GM21367 (cell line): ENCODE results near the gene IFT22.
"Not testable (repeated sequence)": the region's sequence is repeated elsewhere in the genome, so short reads cannot be mapped to it uniquely, and the experiment has no call there.

Experiments
- ATAC-seq: cut with Tn5 transposase; IDR thresholded peaks from one replicate; pipeline ENCODE4 v1.9.1; 2021; ENCODE audit not compliant: unreplicated experiment

Gene IFT22

DNA sequence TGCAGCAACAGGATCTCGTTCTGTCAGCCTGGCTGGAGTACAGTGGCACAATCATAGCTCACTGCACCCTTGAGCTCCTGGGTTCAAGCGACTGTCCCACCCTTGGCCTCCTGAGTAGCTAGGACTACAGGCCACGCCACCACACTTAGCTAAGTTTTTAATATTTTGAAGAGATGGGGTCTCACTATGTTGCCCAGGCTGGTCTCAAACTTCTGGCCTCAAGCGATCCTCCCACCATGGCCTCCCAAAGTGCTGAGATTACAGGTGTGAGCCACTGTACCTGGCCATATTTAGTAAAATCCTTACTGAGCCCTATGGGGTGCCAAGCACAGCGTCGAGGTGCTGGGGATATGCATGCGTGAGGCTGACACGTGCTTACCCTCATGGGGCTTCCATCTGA is 40.7 kb downstream of the IFT22 start:
- ATAC-seq = not testable (repeated sequence)

DNA sequence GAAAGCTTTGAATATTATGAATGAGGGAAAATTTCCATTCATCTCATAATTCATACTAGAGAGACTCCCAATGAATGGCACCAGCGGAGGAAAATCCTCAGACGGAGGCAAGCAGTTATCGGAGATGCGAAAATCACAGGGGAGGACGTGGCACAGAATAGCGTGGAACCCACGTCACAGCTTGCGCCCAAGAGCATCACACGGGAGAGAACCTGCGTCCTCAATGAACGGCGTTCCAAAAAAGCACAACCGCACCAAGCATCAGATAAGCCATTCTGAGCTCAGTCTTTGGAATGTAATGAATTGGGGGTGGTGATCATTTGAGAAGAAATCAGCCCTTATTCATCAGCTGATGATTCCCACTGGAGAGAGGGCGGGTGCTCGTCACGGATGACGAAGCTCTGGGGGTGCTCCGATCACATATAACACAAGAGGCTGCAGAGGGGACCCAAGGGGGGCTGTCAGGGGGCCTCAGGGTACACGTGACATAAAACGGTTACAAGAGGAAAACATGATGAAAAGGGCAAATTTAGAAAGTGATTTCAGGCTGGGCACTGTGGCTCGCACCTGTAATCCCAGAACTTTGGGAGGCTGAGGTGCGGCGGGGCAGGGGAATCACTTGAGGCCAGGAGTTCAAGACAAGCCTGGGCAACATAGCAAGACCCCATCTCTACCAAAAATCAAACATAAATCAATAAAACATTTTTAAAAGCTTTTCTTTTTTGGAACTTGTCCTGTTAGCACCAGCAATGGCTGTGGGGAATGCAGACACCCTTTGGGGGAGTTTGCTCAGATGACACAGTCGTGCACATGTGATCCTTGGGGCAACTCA is 42.9 kb downstream of the IFT22 start:
- no peak for ATAC-seq

DNA sequence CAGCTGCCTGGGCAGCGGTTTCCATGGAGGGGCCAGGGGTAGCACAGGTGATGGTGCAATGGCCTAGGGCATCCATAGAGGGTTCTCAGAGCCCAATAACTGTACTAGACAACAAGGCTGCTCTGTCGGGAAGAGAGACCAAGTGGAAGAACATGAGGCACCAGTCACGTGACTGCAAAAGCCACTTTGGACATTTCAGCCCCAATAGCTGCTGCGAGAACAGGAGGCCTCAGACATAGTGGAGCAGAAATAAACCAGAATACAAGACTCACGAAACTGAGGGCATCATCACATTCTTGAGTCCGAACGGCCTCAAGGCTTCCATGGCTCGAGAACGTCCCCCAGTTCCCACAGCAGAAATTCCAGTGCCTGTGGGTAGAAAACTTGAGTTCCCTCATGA is 44.5 kb downstream of the IFT22 start:
- no peak for ATAC-seq

DNA sequence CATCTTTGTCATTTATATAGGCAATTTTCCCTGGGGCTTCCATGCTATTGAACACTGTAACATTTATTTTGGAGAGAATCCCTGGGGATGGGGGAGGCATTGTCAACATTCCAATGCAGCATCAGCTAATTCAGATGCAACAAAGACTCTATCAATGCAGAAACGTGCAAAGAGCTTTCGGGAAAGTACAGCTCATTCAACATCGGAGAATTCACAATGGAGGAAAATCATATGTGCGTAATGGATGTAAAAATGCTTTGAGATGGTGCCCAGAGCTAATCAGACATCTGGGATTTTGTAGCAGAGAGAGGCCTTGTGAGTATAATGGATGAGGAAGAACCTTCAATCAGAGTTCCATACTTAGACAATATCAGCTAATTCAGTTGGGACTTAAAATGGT is 48.4 kb downstream of the IFT22 start:
- ATAC-seq = no peak

DNA sequence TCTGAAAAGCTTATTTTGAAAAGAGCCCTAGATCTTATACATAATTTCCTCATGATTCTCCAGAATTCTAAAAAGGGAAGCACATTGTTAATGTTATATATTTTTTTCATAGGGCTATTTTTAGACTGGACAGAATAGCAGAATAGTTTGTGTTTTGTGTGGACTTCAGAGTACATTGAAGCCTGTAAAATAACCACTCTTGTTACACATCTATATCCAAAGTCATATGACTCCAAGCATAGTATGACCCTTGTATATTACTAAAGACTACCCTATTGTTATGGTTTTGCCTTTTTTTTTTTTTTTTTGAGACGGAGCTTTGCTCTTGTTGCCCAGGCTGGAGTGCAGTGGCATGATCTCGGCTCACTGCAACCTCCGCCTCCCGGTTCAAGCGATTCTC is 50.6 kb downstream of the IFT22 start:
- no peak for ATAC-seq

DNA sequence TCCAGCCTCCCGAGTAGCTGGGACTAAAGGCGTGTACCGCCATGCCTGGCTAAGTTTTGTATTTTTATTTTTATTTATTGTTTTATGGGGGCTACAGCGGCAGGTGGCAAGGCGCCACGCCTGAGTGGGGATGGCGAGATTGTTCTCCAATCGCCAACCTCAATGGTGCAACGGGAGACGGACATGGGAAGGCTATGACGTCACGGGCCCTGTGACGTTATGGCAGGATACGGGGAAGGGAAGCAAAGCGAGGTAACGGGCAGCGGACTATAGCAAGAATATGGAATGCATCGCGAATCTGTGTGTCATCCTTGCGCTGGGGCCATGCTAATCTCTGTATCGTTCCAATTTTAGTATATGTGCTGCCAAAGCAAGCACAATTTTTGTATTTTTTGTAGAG is 51.9 kb downstream of the IFT22 start:
- no peak for ATAC-seq

DNA sequence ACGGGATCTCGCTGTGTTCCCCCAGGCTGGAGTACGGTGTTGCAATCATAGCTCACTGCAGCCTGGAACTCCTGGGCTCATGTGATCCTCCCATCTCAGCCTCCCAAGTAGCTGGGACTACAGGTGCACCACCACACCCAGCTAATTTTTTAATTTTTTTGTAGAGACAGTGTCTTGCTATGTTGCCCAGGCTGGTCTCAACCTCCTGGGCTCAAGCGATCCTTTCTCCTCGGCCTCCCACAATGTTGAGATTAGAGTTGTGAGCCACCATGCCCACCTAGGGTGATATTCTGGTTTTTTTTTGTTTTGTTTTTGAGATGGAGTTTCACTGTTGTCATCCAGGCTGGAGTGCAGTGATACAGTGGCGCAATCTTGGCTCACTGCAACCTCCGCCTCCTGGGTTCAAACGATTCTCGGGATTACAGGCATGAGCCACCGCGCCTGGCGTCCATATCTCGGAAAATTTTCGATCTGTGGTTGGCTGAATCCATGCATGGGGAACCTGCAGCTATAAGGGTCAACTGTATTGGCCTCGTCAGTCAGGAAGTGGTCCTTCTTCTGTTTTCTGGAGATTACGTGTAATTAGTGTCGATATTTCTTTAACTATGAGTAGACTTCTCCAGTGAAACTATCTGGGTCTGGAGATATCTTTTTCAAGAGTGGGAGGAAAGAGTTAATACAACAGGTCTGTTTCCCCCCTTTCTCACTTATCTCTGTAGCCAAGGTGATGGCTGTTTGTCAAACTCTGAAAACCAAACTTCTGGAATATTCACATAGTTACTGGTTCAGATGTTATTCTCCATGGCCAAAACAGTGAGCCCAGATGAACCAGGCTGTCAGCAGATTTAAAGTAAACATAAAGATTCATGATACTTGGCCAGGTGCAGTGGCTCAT is 55.7 kb downstream of the IFT22 start:
- ATAC-seq = no peak

DNA sequence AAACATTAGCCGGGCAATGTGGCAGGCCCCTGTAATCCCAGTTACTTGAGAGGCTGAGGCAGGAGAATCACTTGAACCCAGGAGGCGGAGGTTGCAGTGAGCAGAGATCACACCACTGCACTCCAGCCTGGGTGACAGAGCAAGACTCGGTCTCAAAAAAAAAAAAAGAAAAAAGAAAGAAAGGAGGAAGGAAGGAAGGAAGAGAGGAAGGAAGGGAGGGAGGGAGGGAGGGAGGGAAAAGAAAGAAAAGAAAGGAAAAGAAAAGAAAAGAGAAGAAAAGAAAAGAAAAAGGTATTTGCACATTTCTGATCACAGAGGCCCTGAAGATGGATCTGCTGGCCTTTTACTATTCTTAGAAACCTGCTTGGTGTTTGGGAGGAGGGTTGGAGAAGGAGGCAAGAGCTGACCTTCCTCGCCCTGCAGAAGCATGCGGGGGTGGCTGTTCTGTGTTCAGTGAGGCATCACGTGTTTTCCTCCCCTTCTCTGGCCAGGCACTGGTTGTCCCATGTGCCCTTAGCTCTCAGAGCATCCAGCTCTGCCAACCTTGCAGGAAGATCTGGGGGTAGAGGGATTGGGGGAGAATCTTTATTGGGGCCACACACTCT is 57.4 kb downstream of the IFT22 start:
- ATAC-seq = not testable (repeated sequence)
